ENCODE results near the gene AKT2.

DNA sequence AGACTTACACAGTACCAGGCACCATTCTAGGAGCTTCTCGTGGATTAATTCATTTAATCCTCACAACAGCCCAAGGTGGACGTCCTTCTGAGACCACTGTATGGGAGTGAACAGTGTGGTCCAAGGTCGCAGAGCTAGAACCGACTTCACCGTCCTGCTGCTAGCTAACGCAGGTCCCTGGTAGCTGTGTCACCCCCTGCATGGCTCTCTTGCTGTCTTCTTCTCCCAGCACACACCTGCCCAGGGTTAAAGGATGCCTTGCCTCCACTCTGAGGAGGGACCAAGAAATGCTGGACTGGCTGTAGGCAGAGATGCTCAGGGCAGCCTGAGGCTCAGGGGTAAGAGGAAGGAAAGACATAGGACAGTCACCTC is 3.0 kb downstream of the AKT2 start:
- TF ChIP-seq, protein P1, sequence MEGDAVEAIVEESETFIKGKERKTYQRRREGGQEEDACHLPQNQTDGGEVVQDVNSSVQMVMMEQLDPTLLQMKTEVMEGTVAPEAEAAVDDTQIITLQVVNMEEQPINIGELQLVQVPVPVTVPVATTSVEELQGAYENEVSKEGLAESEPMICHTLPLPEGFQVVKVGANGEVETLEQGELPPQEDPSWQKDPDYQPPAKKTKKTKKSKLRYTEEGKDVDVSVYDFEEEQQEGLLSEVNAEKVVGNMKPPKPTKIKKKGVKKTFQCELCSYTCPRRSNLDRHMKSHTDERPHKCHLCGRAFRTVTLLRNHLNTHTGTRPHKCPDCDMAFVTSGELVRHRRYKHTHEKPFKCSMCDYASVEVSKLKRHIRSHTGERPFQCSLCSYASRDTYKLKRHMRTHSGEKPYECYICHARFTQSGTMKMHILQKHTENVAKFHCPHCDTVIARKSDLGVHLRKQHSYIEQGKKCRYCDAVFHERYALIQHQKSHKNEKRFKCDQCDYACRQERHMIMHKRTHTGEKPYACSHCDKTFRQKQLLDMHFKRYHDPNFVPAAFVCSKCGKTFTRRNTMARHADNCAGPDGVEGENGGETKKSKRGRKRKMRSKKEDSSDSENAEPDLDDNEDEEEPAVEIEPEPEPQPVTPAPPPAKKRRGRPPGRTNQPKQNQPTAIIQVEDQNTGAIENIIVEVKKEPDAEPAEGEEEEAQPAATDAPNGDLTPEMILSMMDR (IDR thresholded peaks at IDR 0.05 in 2 of 3, conservative IDR thresholded peaks at IDR 0.05 in 1 of 3; ENCODE audit: borderline replicate concordance in 1 of 3, insufficient read depth in 1 of 3, low read depth in 2 of 3, low read length in 2 of 3), result no peak
- TF ChIP-seq ZFX (IDR thresholded peaks at IDR 0.05) (no peak), ZNF274 (IDR thresholded peaks at IDR 0.05; ENCODE audit: low read depth, low read length) (no peak), POLR2A (IDR thresholded peaks at IDR 0.05; ENCODE audit: borderline replicate concordance, extremely low read depth, insufficient read depth, insufficient read length) (no peak), POLR2AphosphoS5 (IDR thresholded peaks at IDR 0.05; ENCODE audit: low read depth, low read length) (no peak), EZH2 (IDR thresholded peaks at IDR 0.05) (no peak), JUND (IDR thresholded peaks at IDR 0.05) (no peak)
- TF ChIP-seq, protein P2, sequence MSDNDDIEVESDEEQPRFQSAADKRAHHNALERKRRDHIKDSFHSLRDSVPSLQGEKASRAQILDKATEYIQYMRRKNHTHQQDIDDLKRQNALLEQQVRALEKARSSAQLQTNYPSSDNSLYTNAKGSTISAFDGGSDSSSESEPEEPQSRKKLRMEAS (IDR thresholded peaks at IDR 0.05), result no peak
